Gastroesophageal sphincter (tissue), 4 donors: ENCODE data around the gene AMH. TPM values are rescaled to one million over a fixed set of nuclear protein-coding genes. Genes with fewer than 3 reads are reported as not detected.

Experiments used
- ATAC-seq: fragments of 150-250 bp; one replicate; pipeline ENCODE4 v1.9.1; 2016; ENCODE audit warnings: mild to moderate bottlenecking, moderate library complexity
- H3K27ac ChIP-seq, 4 donors: fragments of 200-600 bp; sonication (generic) in 3 of 4; 1 replicate in 3 of 4; 2 replicates in 1 of 4; pipeline ENCODE4 v1.5.1; 2016 to 2019
- H3K27me3 ChIP-seq: fragments of 200-600 bp; sonication (generic); one replicate; pipeline ENCODE4 v1.5.1; 2019
- H3K36me3 ChIP-seq, 2 donors: fragments of 200-600 bp; sonication (generic); one replicate each; pipeline ENCODE4 v1.5.1; 2019; ENCODE audit warnings: control low read depth in 1 of 2
- H3K4me1 ChIP-seq, 3 donors: fragments of 200-600 bp; sonication (generic); 1 replicate in 2 of 3; 2 replicates in 1 of 3; pipeline ENCODE4 v1.5.1; 2016 to 2019; ENCODE audit warnings: control low read depth in 2 of 3
- H3K4me3 ChIP-seq, 2 donors: fragments of 200-600 bp; sonication (generic); one replicate each; pipeline ENCODE4 v1.5.1; 2019; ENCODE audit warnings: mild to moderate bottlenecking in 1 of 2, moderate library complexity in 1 of 2
- H3K9me3 ChIP-seq, 3 donors: fragments of 200-600 bp; sonication (generic); one replicate each; pipeline ENCODE4 v1.5.1; 2017 to 2019; ENCODE audit warnings: control low read depth in 2 of 3
- EP300 ChIP-seq: sonication (generic); formaldehyde crosslinking; IDR thresholded peaks from one replicate; pipeline ENCODE4 v1.6.1; 2017; ENCODE audit warnings: antibody characterized with exemption, mild to moderate bottlenecking
- POLR2A ChIP-seq, 2 donors: fragments of 450-650 bp; IDR thresholded peaks; one replicate each; pipeline ENCODE4 v1.6.1; 2017; ENCODE audit warnings: antibody characterized with exemption in 2 of 2, mild to moderate bottlenecking in 2 of 2, moderate library complexity in 1 of 2
- POLR2AphosphoS5 ChIP-seq: sonication (generic); formaldehyde crosslinking; IDR thresholded peaks from one replicate; pipeline ENCODE4 v1.6.1; 2017; ENCODE audit warnings: antibody characterized with exemption
- WGBS, 2 donors: methylation state at CpG; one replicate each; pipeline ENCODE4 v1.1.5; 2018; ENCODE audit warnings: low coverage in 1 of 2; 5-methylcytosine and 5-hydroxymethylcytosine counted together
- total RNA-seq, 4 donors: library from RNA; depleted of rRNA; stranded (reverse); fragments of >200 nt; gene quantifications; one replicate each; pipeline ENCODE4 v1.1.0, GENCODE V29; 2016
- TF ChIP-seq, protein P1 (sequence below), 4 experiments: fragments of 200-600 bp in 2 of 4; fragments of 450-650 bp in 2 of 4; sonication (generic) in 1 of 4; IDR thresholded peaks; one replicate each; pipeline ENCODE4 v1.5.1; 2017 to 2019; ENCODE audit warnings: antibody characterized with exemption in 4 of 4, mild to moderate bottlenecking in 2 of 4, moderate library complexity in 2 of 4

AMH gene
- total RNA-seq, 4 donors from 2014 or later = 0.23 to 1.2 (median 0.47) TPM

DNA sequence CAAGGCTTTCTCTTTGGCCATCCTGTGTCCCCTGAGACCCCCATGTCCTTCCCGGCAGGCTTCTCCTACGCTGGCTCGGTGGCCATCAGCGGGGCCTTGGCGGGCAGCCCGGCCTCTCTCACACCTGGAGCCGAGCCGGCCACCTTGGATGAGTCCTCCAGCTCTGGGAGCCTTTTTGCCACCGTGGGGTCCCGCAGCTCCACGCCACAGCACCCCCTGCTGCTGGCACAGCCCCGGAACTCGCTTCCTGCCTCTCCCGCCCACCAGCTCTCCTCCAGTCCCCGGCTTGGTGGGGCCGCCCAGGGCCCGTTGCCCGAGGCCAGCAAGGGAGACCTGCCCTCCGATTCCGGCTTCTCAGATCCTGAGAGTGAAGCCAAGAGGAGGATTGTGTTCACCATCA, 27.2 kb upstream of the AMH start:
- peak; percentile 26 for ATAC-seq
- H3K36me3 ChIP-seq = peaks cover 0 to 99% of the 10 kb centered on the region in 2 donors

DNA sequence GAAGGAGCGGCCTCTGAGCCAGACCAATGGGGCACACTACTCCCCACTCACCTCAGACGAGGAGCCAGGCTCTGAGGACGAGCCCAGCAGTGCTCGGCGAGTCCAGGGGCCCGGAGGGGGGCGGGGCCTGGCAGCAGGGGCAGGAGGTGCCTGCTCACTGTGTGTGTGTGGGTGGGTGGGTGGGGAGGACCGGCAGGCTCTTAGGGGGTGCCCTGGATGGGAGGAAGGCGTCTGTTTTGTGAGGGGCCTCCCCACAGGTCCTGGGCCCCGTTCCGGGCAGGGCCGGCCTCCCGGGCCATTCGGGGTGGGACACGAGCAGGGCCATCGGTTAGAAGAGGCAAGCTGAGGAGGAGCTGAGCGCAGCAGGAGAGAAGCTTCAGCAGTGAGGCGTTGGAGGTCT, 25.7 kb upstream of the AMH start:
- Histone ChIP-seq H3K4me1 (peaks cover 0 to 11% (median 0%) of the 10 kb centered on the region in 3 donors), H3K27ac (no peak overlapping the region), H3K36me3 (peaks cover 0 to 99% of the 10 kb centered on the region in 2 donors), H3K9me3 (no peaks in the 10 kb centered on the region), H3K4me3 (no peak overlapping the region), H3K27me3 (no peaks in the 10 kb centered on the region)
- 90 to 100% methylated on average over 2 to 3 of the region's 18 CpGs for WGBS, 2 donors
- no peak for ATAC-seq
- TF ChIP-seq EP300 (no peak), POLR2AphosphoS5 (no peak), POLR2A (IDR thresholded peaks at IDR 0.05) (no peak)
- TF ChIP-seq, protein P1, sequence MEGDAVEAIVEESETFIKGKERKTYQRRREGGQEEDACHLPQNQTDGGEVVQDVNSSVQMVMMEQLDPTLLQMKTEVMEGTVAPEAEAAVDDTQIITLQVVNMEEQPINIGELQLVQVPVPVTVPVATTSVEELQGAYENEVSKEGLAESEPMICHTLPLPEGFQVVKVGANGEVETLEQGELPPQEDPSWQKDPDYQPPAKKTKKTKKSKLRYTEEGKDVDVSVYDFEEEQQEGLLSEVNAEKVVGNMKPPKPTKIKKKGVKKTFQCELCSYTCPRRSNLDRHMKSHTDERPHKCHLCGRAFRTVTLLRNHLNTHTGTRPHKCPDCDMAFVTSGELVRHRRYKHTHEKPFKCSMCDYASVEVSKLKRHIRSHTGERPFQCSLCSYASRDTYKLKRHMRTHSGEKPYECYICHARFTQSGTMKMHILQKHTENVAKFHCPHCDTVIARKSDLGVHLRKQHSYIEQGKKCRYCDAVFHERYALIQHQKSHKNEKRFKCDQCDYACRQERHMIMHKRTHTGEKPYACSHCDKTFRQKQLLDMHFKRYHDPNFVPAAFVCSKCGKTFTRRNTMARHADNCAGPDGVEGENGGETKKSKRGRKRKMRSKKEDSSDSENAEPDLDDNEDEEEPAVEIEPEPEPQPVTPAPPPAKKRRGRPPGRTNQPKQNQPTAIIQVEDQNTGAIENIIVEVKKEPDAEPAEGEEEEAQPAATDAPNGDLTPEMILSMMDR (IDR thresholded peaks at IDR 0.05) = no peak

More for the DNA sequence above, 27.2 kb upstream of the AMH start:
- 93% methylated on average over 3 of the region's 20 CpGs; no CpG with 5 or more reads in 1 of the 2 donors for WGBS, 2 donors
- Histone ChIP-seq H3K27me3 (no peaks in the 10 kb centered on the region), H3K9me3 (no peaks in the 10 kb centered on the region), H3K4me3 (no peak overlapping the region), H3K27ac (peak overlapping the region in 1 of 4 donors; percentile 53), H3K4me1 (peaks cover 0 to 11% (median 0%) of the 10 kb centered on the region in 3 donors)
- TF ChIP-seq, protein P1 (IDR thresholded peaks at IDR 0.05) = peak in 3 of 4 experiments; percentile 20 to 47 (median 26)
- no peak for TF ChIP-seq EP300
- no peak for TF ChIP-seq POLR2A (IDR thresholded peaks at IDR 0.05)

DNA sequence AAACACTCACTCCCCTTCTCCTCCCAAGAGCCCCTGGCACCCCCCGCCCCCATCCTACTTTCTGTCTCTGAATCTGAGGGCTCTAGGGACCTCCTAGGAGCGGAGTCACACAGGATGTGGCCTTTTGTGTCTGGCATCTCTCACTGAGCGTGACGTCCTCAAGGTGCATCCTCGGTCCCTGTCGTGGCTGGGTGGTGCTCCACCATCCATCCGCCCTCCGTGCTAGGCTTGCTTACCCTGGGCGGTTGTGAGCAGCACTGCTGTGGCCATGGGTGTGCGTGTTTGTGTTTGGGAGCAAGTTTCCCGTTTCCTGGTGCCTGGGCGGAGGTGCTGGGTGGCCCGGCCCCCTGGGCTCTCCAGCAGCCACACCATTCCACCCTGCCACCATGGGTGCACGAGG, 25.2 kb upstream of the AMH start:
- 70 to 83% methylated on average over 2 to 10 of the region's 14 CpGs for WGBS, 2 donors
- no peak for ATAC-seq
- Histone ChIP-seq H3K27ac (no peak overlapping the region), H3K9me3 (no peaks in the 10 kb centered on the region), H3K4me3 (no peak overlapping the region), H3K4me1 (peaks cover 0 to 11% (median 0%) of the 10 kb centered on the region in 3 donors), H3K36me3 (peaks cover 0 to 99% of the 10 kb centered on the region in 2 donors), H3K27me3 (no peaks in the 10 kb centered on the region)
- TF ChIP-seq, protein P1 (IDR thresholded peaks at IDR 0.05) = no peak
- TF ChIP-seq POLR2AphosphoS5 (no peak), EP300 (no peak), POLR2A (IDR thresholded peaks at IDR 0.05) (no peak)

DNA sequence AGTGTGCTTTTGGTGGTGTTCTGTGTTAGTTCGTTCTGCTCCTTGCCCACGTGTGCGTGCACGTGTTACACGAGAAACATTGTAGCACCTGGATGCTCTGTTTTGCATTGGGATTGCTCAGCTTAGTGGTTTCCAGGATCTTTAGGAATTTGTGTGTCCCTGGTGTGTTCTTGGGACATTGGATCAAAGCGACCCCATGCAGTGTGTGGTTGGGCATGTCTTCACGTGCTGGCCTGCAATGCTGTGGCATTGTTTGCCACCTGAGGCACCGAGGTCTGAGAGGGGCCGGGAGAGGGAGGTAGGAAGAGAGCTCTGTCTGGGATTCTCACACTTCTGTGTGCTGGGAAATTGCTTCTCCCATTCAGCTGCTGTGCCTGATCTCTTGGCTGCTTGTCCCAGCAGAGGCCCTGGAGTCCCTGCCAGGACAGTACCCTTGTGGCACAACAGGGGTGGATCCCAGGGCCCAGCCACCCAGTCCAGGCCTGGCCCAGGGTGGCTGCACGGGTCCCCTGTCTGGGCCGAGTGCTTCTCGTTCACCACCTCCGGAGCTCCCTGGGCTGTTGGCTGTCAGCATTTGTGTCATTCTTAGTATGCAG, 24.3 kb upstream of the AMH start:
- Histone ChIP-seq H3K9me3 (no peaks in the 10 kb centered on the region), H3K36me3 (peaks cover 0 to 99% of the 10 kb centered on the region in 2 donors), H3K27me3 (no peaks in the 10 kb centered on the region), H3K4me1 (peaks cover 0 to 11% (median 0%) of the 10 kb centered on the region in 3 donors), H3K4me3 (no peak overlapping the region), H3K27ac (no peak overlapping the region)
- no peak for ATAC-seq
- TF ChIP-seq, protein P1 (IDR thresholded peaks at IDR 0.05) = no peak
- TF ChIP-seq POLR2A (IDR thresholded peaks at IDR 0.05) (no peak), EP300 (no peak), POLR2AphosphoS5 (no peak)
- 84 to 88% methylated on average over 5 to 8 of the region's 13 CpGs for WGBS, 2 donors

DNA sequence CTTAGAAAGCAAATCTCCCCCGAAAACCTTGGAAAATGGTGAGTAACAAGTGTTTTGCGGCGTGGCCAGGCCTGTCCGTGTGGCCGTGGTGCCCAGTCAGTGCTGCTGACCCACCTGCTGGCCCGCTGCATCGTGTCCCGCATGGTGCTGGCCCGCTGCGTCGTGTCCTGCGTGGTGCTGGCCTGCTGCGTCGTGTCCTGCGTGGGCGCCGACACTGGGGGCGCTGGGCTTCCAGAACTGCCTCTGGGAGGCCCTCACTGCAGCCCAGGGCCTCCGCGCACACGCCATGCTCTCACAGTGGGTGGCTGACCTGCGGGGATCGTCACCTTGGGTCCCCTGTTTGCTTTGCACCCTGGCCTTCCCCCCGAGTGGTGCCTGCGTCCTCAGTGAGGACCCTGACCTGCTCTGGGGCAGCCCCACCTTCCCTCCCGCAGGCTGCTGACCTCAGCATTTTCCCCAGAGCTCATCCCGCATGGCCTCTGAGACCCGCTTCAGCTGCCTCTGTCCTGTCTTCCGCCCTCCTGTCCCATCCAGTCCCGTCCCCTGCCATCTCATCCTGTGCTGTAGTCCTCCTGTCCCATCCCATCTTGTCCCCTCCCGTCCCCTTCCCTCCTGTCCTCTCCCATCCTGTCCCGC, 23.6 kb upstream of the AMH start:
- no peak for TF ChIP-seq EP300
- TF ChIP-seq POLR2A (IDR thresholded peaks at IDR 0.05) = no peak
- TF ChIP-seq, protein P1 (IDR thresholded peaks at IDR 0.05) = no peak
- TF ChIP-seq POLR2AphosphoS5 = no peak
- H3K27me3 ChIP-seq = no peaks in the 10 kb centered on the region
- H3K9me3 ChIP-seq = no peaks in the 10 kb centered on the region
- no peak overlapping the region for H3K27ac ChIP-seq
- H3K4me1 ChIP-seq = peaks cover 0 to 11% (median 0%) of the 10 kb centered on the region in 3 donors
- 92 to 94% methylated on average over 9 to 13 of the region's 32 CpGs for WGBS, 2 donors
- H3K36me3 ChIP-seq = peaks cover 0 to 99% of the 10 kb centered on the region in 2 donors
- H3K4me3 ChIP-seq = no peak overlapping the region
- ATAC-seq = no peak
